Measurements from ENCODE around the gene USP9Y.

Gene USP9Y

DNA sequence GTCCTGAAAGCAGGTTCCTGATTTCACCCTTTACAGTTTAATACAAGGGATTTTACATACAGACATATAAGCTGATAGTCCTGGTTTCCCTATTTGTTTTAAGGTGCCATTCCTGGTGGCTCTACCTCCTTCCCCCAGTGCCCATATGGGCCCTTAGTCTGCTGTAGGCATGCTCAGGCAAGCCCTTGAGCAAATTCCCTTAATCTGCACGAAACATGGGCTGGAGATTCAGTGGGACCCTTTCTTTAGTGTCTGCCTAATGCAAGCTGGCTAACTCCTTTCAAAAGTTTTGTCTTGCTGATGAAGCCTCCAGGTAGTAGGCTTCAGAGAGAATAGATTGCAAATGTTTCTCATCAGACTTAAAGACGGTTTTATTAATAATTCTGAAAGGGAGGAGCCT, 22.9 kb upstream of the USP9Y start:
- Histone ChIP-seq H3K4me3 (ENCODE audit: low read depth in 1 of 2, low read length in 1 of 2) (no peak overlapping the region), H3K36me3 (no peaks in the 10 kb centered on the region), H3K9me3 (no peaks in the 10 kb centered on the region), H3K4me1 (ENCODE audit: control insufficient read depth in 1 of 2, insufficient read depth in 1 of 2, low read depth in 1 of 2, low read length in 1 of 2) (no peaks in the 10 kb centered on the region), H3K27me3 (no peaks in the 10 kb centered on the region), H3K27ac (no peak overlapping the region)
- TF ChIP-seq, protein P1, sequence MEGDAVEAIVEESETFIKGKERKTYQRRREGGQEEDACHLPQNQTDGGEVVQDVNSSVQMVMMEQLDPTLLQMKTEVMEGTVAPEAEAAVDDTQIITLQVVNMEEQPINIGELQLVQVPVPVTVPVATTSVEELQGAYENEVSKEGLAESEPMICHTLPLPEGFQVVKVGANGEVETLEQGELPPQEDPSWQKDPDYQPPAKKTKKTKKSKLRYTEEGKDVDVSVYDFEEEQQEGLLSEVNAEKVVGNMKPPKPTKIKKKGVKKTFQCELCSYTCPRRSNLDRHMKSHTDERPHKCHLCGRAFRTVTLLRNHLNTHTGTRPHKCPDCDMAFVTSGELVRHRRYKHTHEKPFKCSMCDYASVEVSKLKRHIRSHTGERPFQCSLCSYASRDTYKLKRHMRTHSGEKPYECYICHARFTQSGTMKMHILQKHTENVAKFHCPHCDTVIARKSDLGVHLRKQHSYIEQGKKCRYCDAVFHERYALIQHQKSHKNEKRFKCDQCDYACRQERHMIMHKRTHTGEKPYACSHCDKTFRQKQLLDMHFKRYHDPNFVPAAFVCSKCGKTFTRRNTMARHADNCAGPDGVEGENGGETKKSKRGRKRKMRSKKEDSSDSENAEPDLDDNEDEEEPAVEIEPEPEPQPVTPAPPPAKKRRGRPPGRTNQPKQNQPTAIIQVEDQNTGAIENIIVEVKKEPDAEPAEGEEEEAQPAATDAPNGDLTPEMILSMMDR (IDR thresholded peaks at IDR 0.05): no peak

DNA sequence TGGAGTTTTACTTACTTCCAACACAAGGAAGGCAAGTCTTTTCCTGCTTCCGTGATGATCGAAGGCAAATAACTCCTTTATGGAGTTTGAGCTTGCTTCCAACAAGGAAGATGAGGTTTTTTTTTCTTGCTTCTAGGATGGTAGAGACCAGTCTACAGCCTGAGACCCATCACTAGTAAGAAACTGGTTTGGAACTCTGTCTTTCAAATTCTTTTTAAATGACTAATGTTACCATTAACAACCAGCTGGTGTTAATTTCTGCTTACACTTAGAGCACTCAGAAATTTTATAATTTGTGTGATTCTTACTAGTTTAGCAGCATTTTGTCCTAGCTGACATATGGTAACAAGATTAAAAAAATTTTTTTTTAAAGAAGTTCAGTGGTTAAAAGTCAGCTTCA, 19.5 kb upstream of the USP9Y start:
- H3K36me3 ChIP-seq: no peaks in the 10 kb centered on the region
- no peak overlapping the region for H3K27ac ChIP-seq
- H3K4me3 ChIP-seq (ENCODE audit: low read depth in 1 of 2, low read length in 1 of 2): no peak overlapping the region
- H3K27me3 ChIP-seq: no peaks in the 10 kb centered on the region
- H3K4me1 ChIP-seq (ENCODE audit: control insufficient read depth in 1 of 2, insufficient read depth in 1 of 2, low read depth in 1 of 2, low read length in 1 of 2): no peaks in the 10 kb centered on the region
- TF ChIP-seq, protein P1 (IDR thresholded peaks at IDR 0.05): no peak
- H3K9me3 ChIP-seq: no peaks in the 10 kb centered on the region

DNA sequence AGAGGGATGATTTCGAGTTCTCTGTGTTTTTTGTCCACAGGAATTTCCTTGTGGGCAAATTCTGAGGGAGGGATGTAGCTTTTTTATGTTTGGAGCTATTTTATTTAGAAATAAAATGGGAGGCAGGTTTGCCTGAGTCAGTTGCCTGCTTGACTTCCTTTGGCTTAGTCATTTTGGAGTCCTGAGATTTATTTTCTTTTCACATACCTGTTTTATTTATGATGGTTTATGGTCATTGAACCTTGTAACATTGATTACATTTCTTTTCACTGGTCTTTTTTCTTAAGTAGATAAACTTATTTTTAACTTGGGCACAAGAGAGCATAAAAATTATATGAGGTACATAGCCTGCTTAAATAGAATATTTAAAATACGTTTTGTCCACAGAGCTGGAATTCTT, 12.7 kb upstream of the USP9Y start:
- H3K27me3 ChIP-seq: no peaks in the 10 kb centered on the region
- H3K9me3 ChIP-seq: no peaks in the 10 kb centered on the region
- no peak overlapping the region for H3K4me3 ChIP-seq (ENCODE audit: low read depth in 1 of 2, low read length in 1 of 2)
- TF ChIP-seq, protein P1 (IDR thresholded peaks at IDR 0.05): no peak
- no peak overlapping the region for H3K27ac ChIP-seq
- H3K36me3 ChIP-seq: no peaks in the 10 kb centered on the region
- no peaks in the 10 kb centered on the region for H3K4me1 ChIP-seq (ENCODE audit: control insufficient read depth in 1 of 2, insufficient read depth in 1 of 2, low read depth in 1 of 2, low read length in 1 of 2)

DNA sequence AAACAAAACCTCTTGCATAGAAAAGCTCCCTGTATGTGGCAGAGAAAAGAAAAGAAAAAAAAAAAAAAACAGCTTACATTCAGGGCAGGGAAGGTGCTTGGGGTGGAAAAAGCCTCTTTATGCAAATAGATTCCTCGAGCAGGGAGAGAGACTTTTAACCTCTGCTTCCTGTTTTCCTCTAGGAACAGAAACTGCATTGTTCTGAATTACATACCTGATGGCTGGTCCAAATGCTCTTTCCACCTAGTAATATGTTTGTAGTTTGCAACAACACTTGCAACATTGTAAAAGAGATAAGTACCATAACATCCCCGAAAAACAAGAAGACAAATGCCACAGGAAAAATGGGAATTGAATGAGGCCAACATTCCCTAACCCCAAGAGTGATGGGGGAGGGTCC, 944 bp upstream of the USP9Y start:
- no peaks in the 10 kb centered on the region for H3K4me1 ChIP-seq (ENCODE audit: control insufficient read depth in 1 of 2, insufficient read depth in 1 of 2, low read depth in 1 of 2, low read length in 1 of 2)
- no peaks in the 10 kb centered on the region for H3K36me3 ChIP-seq
- H3K4me3 ChIP-seq (ENCODE audit: low read depth in 1 of 2, low read length in 1 of 2): no peak overlapping the region
- no peak overlapping the region for H3K27ac ChIP-seq
- no peaks in the 10 kb centered on the region for H3K9me3 ChIP-seq
- no peaks in the 10 kb centered on the region for H3K27me3 ChIP-seq
- TF ChIP-seq, protein P1 (IDR thresholded peaks at IDR 0.05): no peak

DNA sequence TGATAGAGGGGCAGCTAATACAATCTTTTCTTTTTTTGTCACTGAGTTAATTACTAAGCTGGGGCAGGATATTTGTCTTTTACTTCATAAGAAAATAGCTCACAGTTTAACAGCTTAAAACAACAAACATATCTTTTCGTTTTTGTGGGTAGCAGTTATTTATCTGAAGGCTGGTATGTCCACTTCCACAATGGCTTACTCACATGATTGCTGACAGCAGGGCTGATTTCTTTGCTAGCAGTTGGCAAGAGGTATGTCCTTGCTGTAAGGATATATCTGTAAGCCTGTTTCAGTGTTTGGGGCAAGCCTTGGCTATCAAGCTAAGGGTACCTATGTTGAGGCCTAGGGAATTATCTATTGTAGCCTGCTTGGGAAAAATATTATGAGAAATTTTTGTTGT, 1.1 kb downstream of the USP9Y start:
- Histone ChIP-seq H3K27me3 (no peaks in the 10 kb centered on the region), H3K9me3 (no peaks in the 10 kb centered on the region), H3K36me3 (no peaks in the 10 kb centered on the region), H3K4me1 (ENCODE audit: control insufficient read depth in 1 of 2, insufficient read depth in 1 of 2, low read depth in 1 of 2, low read length in 1 of 2) (no peaks in the 10 kb centered on the region), H3K27ac (no peak overlapping the region), H3K4me3 (ENCODE audit: low read depth in 1 of 2, low read length in 1 of 2) (no peak overlapping the region)
- TF ChIP-seq, protein P1 (IDR thresholded peaks at IDR 0.05): no peak

DNA sequence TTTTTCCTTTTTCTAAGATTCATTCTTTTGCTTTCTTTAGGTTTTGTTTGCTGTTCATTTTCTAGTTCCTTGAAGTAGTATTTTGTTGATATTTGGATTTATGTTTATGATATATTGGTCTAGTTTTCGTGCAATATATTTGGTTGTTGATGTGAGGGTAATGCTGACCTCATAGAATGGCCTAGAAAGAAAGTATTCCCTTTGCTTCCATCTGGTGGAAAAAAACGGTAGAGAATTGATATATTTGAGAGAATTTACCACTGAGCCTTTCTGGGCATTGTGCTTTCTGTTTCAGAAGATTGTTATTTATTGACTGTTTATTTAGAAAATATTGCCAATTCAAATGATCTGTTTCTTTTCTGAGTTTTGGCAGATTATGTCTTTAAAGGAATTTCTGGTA, 9.4 kb downstream of the USP9Y start:
- Histone ChIP-seq H3K4me3 (ENCODE audit: low read depth in 1 of 2, low read length in 1 of 2) (no peak overlapping the region), H3K27ac (no peak overlapping the region), H3K27me3 (no peaks in the 10 kb centered on the region), H3K9me3 (no peaks in the 10 kb centered on the region), H3K36me3 (no peaks in the 10 kb centered on the region), H3K4me1 (ENCODE audit: control insufficient read depth in 1 of 2, insufficient read depth in 1 of 2, low read depth in 1 of 2, low read length in 1 of 2) (no peaks in the 10 kb centered on the region)
- TF ChIP-seq, protein P1 (IDR thresholded peaks at IDR 0.05): no peak

Measured in neutrophil (primary cell).